Tongue (tissue), 2 donors: ENCODE data around the gene SULT2A1. TPM values are rescaled to one million over a fixed set of nuclear protein-coding genes. Genes with fewer than 3 reads are reported as not detected.
"Not testable (repeated sequence)": the region's sequence is repeated elsewhere in the genome, so short reads cannot be mapped to it uniquely, and the experiment has no call there.

ENCODE experiments used
- DNase-seq: peaks from one replicate; pipeline ENCODE4 v3.0.0-alpha.2; 2015
- total RNA-seq: library from RNA; depleted of rRNA; stranded (reverse); fragments of >200 nt; gene quantifications from one replicate; pipeline ENCODE4 v1.2.3, GENCODE V29; 2014

Gene SULT2A1
- total RNA-seq, result not detected

GRCh38 chr19:47886010-47886559 is at the start of gene SULT2A1:
Gene SULT2A1, minus strand, starts transcription at chr19:47886315. Its CDS starts 58 bp downstream, at chr19:47886257.
- DNase-seq, result no peak

- DNase-seq, result not testable (repeated sequence)
Measured at GRCh38 chr19:47928581-47928980, 42.5 kb upstream of the SULT2A1 start.

GRCh38 chr19:47920107-47920506 is 34.0 kb upstream of the SULT2A1 start:
- DNase-seq, result not testable (repeated sequence)

- DNase-seq, result not testable (repeated sequence)
Measured at GRCh38 chr19:47910191-47910590, 24.1 kb upstream of the SULT2A1 start.

- not testable (repeated sequence) for DNase-seq
Measured at GRCh38 chr19:47909350-47909749, 23.2 kb upstream of the SULT2A1 start.

GRCh38 chr19:47901370-47901769 is 15.3 kb upstream of the SULT2A1 start:
- DNase-seq, result no peak

- no peak for DNase-seq
Measured at GRCh38 chr19:47899335-47899734, 13.2 kb upstream of the SULT2A1 start.

GRCh38 chr19:47897861-47898260 is 11.7 kb upstream of the SULT2A1 start:
- DNase-seq, result peak; percentile 33

- no peak for DNase-seq
Measured at GRCh38 chr19:47896773-47897172, 10.7 kb upstream of the SULT2A1 start.

GRCh38 chr19:47896019-47896418 is 9.9 kb upstream of the SULT2A1 start:
- no peak for DNase-seq

GRCh38 chr19:47895165-47895782 is 9.2 kb upstream of the SULT2A1 start:
- DNase-seq, result no peak

- no peak for DNase-seq
Measured at GRCh38 chr19:47891923-47892666, 6.0 kb upstream of the SULT2A1 start.

GRCh38 chr19:47891622-47891922 is 5.5 kb upstream of the SULT2A1 start:
- no peak for DNase-seq

- no peak for DNase-seq
Measured at GRCh38 chr19:47890865-47891621, 4.9 kb upstream of the SULT2A1 start.

- no peak for DNase-seq
Measured at GRCh38 chr19:47885067-47885463, 1.1 kb downstream of the SULT2A1 start.

GRCh38 chr19:47882890-47883289 is 3.2 kb downstream of the SULT2A1 start:
- DNase-seq, result no peak

GRCh38 chr19:47881757-47882156 is 4.4 kb downstream of the SULT2A1 start:
- no peak for DNase-seq

GRCh38 chr19:47879385-47879784 is 6.7 kb downstream of the SULT2A1 start:
- DNase-seq, result not testable (repeated sequence)

GRCh38 chr19:47878906-47879305 is 7.2 kb downstream of the SULT2A1 start:
- DNase-seq, result no peak

GRCh38 chr19:47865166-47865565 is 20.9 kb downstream of the SULT2A1 start:
- no peak for DNase-seq

- peak; percentile 92 for DNase-seq
Measured at GRCh38 chr19:47863514-47863936, 22.6 kb downstream of the SULT2A1 start.

- no peak for DNase-seq
Measured at GRCh38 chr19:47861630-47862029, 24.5 kb downstream of the SULT2A1 start.
